ENCODE results near the gene OR1M1. TPM values are rescaled to one million over a fixed set of nuclear protein-coding genes. Genes with fewer than 3 reads are reported as not detected.
A peak's percentile ranks its signal among the peaks of the same experiment; 100 is the strongest.

Gene OR1M1
- polyA plus RNA-seq, 2 donors = not detected

DNA sequence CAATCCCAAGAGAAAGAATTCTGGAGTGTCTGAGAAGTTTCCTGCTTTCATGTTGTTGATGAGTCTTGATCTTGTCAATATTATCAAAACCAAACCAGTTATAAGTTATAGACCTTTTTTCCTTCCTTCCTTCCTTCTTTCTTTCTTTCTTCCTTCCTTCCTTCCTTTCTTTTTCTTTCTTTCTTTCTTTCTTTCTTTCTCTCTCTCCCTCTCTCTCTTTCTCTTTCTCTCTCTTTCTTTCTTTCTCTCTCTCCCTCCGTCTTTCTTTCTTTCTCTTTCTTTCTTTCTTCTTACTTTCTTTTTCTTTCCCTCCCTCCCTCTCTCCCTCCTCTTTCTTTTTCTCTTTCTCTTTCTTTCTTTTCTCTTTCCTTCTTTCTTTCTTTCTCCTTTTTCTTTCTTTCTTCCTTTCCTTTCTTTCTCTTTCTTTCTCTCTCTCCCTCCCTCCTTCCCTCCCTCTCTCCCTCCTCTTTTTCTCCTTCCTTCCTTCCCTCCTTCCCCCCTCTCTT, 40.1 kb downstream of the OR1M1 start, which contains the start of gene OR7G3:
TSS of gene OR7G3 (minus strand) at position 51 of the 506 bp plus-strand sequence. CDS start at position 51, 0 bp downstream.
- H3K4me3 ChIP-seq (ENCODE audit: low read depth in 1 of 2, low read length in 2 of 2) = no peak within 1 kb of the TSS
- no peaks in the 10 kb centered on the region for H3K36me3 ChIP-seq (ENCODE audit: control insufficient read depth in 2 of 2, insufficient read depth in 2 of 2, low read length in 1 of 2)
- H3K9me3 ChIP-seq (ENCODE audit: control insufficient read depth in 2 of 2, insufficient read depth in 1 of 2, low read depth in 1 of 2, low read length in 1 of 2) = no peaks in the 10 kb centered on the region
- WGBS, 2 donors = 74% methylated on average over 1 of the region's 1 CpG
- H3K27ac ChIP-seq (ENCODE audit: low read depth in 2 of 2, low read length in 1 of 2) = no peak within 1 kb of the TSS
- H3K27me3 ChIP-seq (ENCODE audit: control insufficient read depth in 1 of 2, insufficient read depth in 2 of 2, low read length in 2 of 2) = no peaks in the 10 kb centered on the region
- no peaks in the 10 kb centered on the region for H3K4me1 ChIP-seq (ENCODE audit: control insufficient read depth in 2 of 2, insufficient read depth in 2 of 2, low read length in 1 of 2)

DNA sequence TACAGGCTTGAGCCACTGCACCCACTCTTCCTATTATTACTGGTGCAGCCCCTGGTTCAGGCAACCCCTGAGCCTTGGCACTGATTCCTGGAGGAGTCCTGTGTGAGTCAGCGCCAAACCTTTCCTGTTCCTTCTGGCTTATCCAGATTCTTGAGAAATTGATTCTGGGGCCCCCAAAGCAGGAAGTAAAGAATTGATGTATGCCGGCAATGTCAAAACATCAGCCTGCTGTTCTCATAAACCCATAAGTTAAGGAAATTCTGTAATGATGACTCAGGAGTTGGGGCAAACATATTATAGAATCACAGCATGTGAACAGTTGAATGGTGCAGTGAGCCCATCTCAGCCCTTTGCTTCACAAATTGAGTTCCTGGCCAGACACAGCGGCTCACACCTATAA, 41.3 kb downstream of the OR1M1 start:
- Histone ChIP-seq H3K4me1 (ENCODE audit: control insufficient read depth in 2 of 2, insufficient read depth in 2 of 2, low read length in 1 of 2) (no peaks in the 10 kb centered on the region), H3K9me3 (ENCODE audit: control insufficient read depth in 2 of 2, insufficient read depth in 1 of 2, low read depth in 1 of 2, low read length in 1 of 2) (no peaks in the 10 kb centered on the region), H3K27ac (ENCODE audit: low read depth in 2 of 2, low read length in 1 of 2) (no peak overlapping the region), H3K27me3 (ENCODE audit: control insufficient read depth in 1 of 2, insufficient read depth in 2 of 2, low read length in 2 of 2) (no peaks in the 10 kb centered on the region), H3K36me3 (ENCODE audit: control insufficient read depth in 2 of 2, insufficient read depth in 2 of 2, low read length in 1 of 2) (no peaks in the 10 kb centered on the region), H3K4me3 (ENCODE audit: low read depth in 1 of 2, low read length in 2 of 2) (no peak overlapping the region)
- WGBS, 2 donors = 51 to 62% methylated on average over 3 of the region's 3 CpGs

DNA sequence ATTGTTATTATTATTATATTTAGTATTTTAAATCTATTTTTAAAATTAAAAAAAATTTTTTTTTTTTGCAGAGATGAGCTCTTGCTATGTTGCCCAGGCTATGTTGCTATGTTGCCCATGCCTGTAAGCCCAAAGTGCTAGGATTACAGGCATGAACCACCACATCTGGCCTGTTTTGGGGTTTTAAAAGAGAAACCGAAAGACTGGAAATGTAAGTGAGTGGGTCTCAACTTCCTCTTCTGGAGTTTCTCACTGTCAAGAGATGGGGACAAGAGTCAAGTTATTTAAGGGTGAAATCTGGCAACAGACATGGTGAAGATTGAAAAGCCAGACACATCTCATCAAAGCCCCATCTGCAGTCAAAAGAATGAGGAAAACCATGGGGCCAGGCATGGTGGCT, 44.1 kb downstream of the OR1M1 start:
- H3K27ac ChIP-seq (ENCODE audit: low read depth in 2 of 2, low read length in 1 of 2) = no peak overlapping the region
- 55 to 71% methylated on average over 1 of the region's 1 CpG for WGBS, 2 donors

DNA sequence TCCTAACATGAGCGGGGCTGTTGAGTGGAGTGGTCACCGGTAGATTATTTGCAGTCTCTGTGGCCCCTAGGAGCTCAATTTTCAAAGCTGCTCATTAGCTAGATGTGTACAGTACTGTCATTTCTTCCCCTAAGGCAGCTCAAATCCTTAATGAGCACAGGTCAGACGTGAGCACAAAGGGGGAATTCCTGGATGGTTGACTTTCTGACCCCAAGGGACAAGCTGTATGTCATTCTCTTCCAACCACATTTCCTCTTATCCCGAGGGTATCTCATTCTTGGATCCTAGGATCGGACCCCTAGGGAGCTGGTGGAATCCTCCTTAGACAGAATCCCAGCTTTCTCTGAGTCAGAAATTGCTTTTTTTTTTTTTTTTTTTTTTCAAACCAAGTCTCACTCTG, 45.6 kb downstream of the OR1M1 start:
- no peaks in the 10 kb centered on the region for H3K4me1 ChIP-seq (ENCODE audit: control insufficient read depth in 2 of 2, insufficient read depth in 2 of 2, low read length in 1 of 2)
- H3K9me3 ChIP-seq (ENCODE audit: control insufficient read depth in 2 of 2, insufficient read depth in 1 of 2, low read depth in 1 of 2, low read length in 1 of 2) = no peaks in the 10 kb centered on the region
- H3K36me3 ChIP-seq (ENCODE audit: control insufficient read depth in 2 of 2, insufficient read depth in 2 of 2, low read length in 1 of 2) = no peaks in the 10 kb centered on the region
- no peak overlapping the region for H3K27ac ChIP-seq (ENCODE audit: low read depth in 2 of 2, low read length in 1 of 2)
- 56 to 61% methylated on average over 5 of the region's 5 CpGs for WGBS, 2 donors
- H3K4me3 ChIP-seq (ENCODE audit: low read depth in 1 of 2, low read length in 2 of 2) = no peak overlapping the region
- no peaks in the 10 kb centered on the region for H3K27me3 ChIP-seq (ENCODE audit: control insufficient read depth in 1 of 2, insufficient read depth in 2 of 2, low read length in 2 of 2)

More for the DNA sequence above, 44.1 kb downstream of the OR1M1 start:
- Histone ChIP-seq H3K27me3 (ENCODE audit: control insufficient read depth in 1 of 2, insufficient read depth in 2 of 2, low read length in 2 of 2) (no peaks in the 10 kb centered on the region), H3K36me3 (ENCODE audit: control insufficient read depth in 2 of 2, insufficient read depth in 2 of 2, low read length in 1 of 2) (no peaks in the 10 kb centered on the region), H3K4me1 (ENCODE audit: control insufficient read depth in 2 of 2, insufficient read depth in 2 of 2, low read length in 1 of 2) (no peaks in the 10 kb centered on the region), H3K4me3 (ENCODE audit: low read depth in 1 of 2, low read length in 2 of 2) (no peak overlapping the region), H3K9me3 (ENCODE audit: control insufficient read depth in 2 of 2, insufficient read depth in 1 of 2, low read depth in 1 of 2, low read length in 1 of 2) (no peaks in the 10 kb centered on the region)

DNA sequence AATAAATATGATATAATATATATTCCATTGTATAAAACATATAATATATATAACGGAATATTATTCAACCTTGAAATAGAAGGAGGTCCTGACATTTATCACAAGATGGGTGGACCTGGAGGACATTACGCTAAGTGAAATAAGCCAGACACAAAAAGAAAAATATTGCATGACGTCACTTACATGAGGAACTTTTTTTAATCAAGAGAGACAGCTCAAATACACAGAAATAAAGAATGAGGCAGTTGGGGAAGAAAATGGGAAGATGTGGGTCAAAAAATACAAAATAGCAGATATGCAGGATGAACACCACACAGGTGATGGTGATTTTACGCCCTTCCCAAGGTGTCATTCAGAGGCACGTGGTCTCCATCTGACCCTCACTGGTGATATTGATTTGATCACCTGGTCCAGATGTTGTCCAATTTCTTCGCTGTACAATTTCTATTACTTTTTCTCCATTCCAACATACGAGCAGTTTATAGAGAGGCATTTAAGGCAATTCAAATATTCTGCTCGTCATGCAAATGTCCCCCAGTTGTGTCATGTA, 52.8 kb downstream of the OR1M1 start:
- no peaks in the 10 kb centered on the region for H3K36me3 ChIP-seq (ENCODE audit: control insufficient read depth in 2 of 2, insufficient read depth in 2 of 2, low read length in 1 of 2)
- H3K4me1 ChIP-seq (ENCODE audit: control insufficient read depth in 2 of 2, insufficient read depth in 2 of 2, low read length in 1 of 2) = no peaks in the 10 kb centered on the region
- WGBS, 2 donors = 27 to 30% methylated on average over 8 of the region's 8 CpGs
- no peaks in the 10 kb centered on the region for H3K9me3 ChIP-seq (ENCODE audit: control insufficient read depth in 2 of 2, insufficient read depth in 1 of 2, low read depth in 1 of 2, low read length in 1 of 2)
- no peaks in the 10 kb centered on the region for H3K27me3 ChIP-seq (ENCODE audit: control insufficient read depth in 1 of 2, insufficient read depth in 2 of 2, low read length in 2 of 2)
- H3K27ac ChIP-seq (ENCODE audit: low read depth in 2 of 2, low read length in 1 of 2) = no peak overlapping the region
- H3K4me3 ChIP-seq (ENCODE audit: low read depth in 1 of 2, low read length in 2 of 2) = peak overlapping the region; percentile 93 to 100

DNA sequence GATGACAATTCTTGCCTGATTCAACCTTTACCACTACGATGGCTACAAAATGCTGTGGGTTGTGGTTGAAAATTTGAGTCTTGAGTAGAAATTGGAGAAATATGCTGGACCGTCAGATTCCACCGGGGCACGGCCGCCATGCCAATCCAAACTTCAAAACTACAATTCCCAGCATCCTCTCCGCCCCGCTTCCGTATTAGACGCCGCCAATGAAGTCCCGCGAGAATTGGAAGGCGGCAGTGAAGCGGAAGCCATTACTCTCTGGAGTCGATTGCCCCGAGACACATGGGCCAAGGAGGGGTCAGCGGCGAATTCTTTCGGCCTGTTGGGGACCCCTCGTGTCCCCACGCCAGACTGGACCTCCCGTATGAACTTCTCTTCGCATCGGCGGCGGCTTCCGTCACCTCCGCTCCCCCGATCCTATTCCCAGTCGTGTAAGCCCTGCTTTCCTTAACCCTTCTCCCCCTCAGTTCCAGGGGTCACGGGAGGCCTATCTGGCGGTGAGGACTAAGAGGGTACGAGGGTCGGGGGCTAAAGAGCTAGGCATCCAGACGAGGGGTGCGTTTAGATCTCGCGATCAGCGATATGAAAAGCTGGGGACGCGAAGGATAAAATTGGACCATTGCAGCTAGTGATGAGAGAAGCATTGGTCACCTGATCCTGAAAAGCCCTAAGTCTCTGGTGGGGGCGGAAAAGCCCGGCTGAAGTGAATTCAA, 53.5 kb downstream of the OR1M1 start, which contains the start of gene ZNF317:
TSS of gene ZNF317 (plus strand) at position 239 of the 716 bp plus-strand sequence. CDS start 15,620 bp downstream, outside the sequence.
- H3K4me3 ChIP-seq (ENCODE audit: low read depth in 1 of 2, low read length in 2 of 2) = peak within 1 kb of the TSS; percentile 93 to 100
- WGBS, 2 donors = 0% methylated on average over 43 of the region's 43 CpGs
- H3K36me3 ChIP-seq (ENCODE audit: control insufficient read depth in 2 of 2, insufficient read depth in 2 of 2, low read length in 1 of 2) = no peaks in the 10 kb centered on the region
- no peaks in the 10 kb centered on the region for H3K4me1 ChIP-seq (ENCODE audit: control insufficient read depth in 2 of 2, insufficient read depth in 2 of 2, low read length in 1 of 2)
- peak within 1 kb of the TSS; percentile 79 to 92 for H3K27ac ChIP-seq (ENCODE audit: low read depth in 2 of 2, low read length in 1 of 2)
- peaks cover 4% of the 10 kb centered on the region in 2 donors for H3K9me3 ChIP-seq (ENCODE audit: control insufficient read depth in 2 of 2, insufficient read depth in 1 of 2, low read depth in 1 of 2, low read length in 1 of 2)
- no peaks in the 10 kb centered on the region for H3K27me3 ChIP-seq (ENCODE audit: control insufficient read depth in 1 of 2, insufficient read depth in 2 of 2, low read length in 2 of 2)

DNA sequence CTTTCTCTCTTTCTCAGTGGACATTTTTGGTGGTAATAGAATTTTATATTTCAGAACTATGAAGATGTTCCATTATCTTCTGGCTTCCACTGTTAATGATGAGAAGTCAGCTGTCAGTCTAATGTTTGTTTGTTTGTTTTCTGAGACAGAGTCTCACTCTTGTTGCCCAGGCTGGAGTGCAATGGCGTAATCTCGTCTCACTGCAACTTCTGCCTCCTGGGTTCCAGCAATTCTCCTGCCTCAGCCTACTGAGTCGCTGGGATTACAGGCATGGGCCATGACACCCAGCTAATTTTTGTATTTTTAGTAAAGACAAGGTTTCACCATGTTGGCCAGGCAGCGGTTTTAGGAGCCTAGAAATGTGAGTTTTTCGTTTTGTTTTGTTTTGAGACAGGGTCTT, 58.1 kb downstream of the OR1M1 start:
- Histone ChIP-seq H3K4me3 (ENCODE audit: low read depth in 1 of 2, low read length in 2 of 2) (no peak overlapping the region), H3K9me3 (ENCODE audit: control insufficient read depth in 2 of 2, insufficient read depth in 1 of 2, low read depth in 1 of 2, low read length in 1 of 2) (peaks cover 7 to 8% of the 10 kb centered on the region in 2 donors), H3K27ac (ENCODE audit: low read depth in 2 of 2, low read length in 1 of 2) (no peak overlapping the region), H3K36me3 (ENCODE audit: control insufficient read depth in 2 of 2, insufficient read depth in 2 of 2, low read length in 1 of 2) (peaks cover 3 to 4% of the 10 kb centered on the region in 2 donors), H3K27me3 (ENCODE audit: control insufficient read depth in 1 of 2, insufficient read depth in 2 of 2, low read length in 2 of 2) (no peaks in the 10 kb centered on the region), H3K4me1 (ENCODE audit: control insufficient read depth in 2 of 2, insufficient read depth in 2 of 2, low read length in 1 of 2) (peaks cover under 1 to 2% of the 10 kb centered on the region in 2 donors)
- WGBS, 2 donors = 95 to 97% methylated on average over 5 of the region's 5 CpGs

Other genes with a start within 250 kb of the OR1M1 start
- under 1 TPM; 0.04 to 0.06 TPM for gene MUC16, start 76.7 kb upstream of the OR1M1 start, polyA plus RNA-seq
- not detected for gene OR7G2, start 20.4 kb downstream of the OR1M1 start, polyA plus RNA-seq
- not detected for gene OR7G1, start 28.7 kb downstream of the OR1M1 start, polyA plus RNA-seq
- gene OR7G3, start 39.9 kb downstream of the OR1M1 start, polyA plus RNA-seq = not detected
- gene ZNF317, start 53.3 kb downstream of the OR1M1 start, polyA plus RNA-seq = 10 to 100 TPM; 11.0 to 21.7 TPM
- gene OR7D2, start 91.9 kb downstream of the OR1M1 start, polyA plus RNA-seq = under 1 TPM in 1 of 2 donors, not detected in 1; 0.01 TPM
- not detected for gene OR7D4, start 132.5 kb downstream of the OR1M1 start, polyA plus RNA-seq
- not detected for gene OR7E24, start 163.9 kb downstream of the OR1M1 start, polyA plus RNA-seq
- gene ZNF699, start 222.8 kb downstream of the OR1M1 start, polyA plus RNA-seq = 1 to 10 TPM in 1 of 2 donors, under 1 TPM in 1; 0.57 to 1.1 TPM
- gene ZNF559, start 237.1 kb downstream of the OR1M1 start, polyA plus RNA-seq = 1 to 10 TPM; 3.7 to 9.9 TPM